Measurements from ENCODE around the gene GORASP1. TPM values are rescaled to one million over a fixed set of nuclear protein-coding genes. Genes with fewer than 3 reads are reported as not detected.

The GORASP1 gene
- total RNA-seq, 1 experiment from 2014 or later = 38.5 TPM

- Histone ChIP-seq H3K4me3 (ENCODE audit: low read length) (no peak overlapping the region), H3K79me2 (ENCODE audit: low read length) (no peaks in the 10 kb centered on the region), H3K27ac (ENCODE audit: low read length) (no peak overlapping the region), H3K9me2 (replicated peaks; ENCODE audit: insufficient read depth, low read length) (no peaks in the 10 kb centered on the region), H2AFZ (ENCODE audit: low read length) (no peak overlapping the region), H3K9ac (ENCODE audit: low read length) (no peak overlapping the region), H3K9me3 (ENCODE audit: low read length) (no peaks in the 10 kb centered on the region), H3K4me2 (ENCODE audit: low read depth, low read length, poor library complexity, severe bottlenecking) (no peak overlapping the region), H4K20me1 (ENCODE audit: insufficient read depth, low read depth, low read length) (no peaks in the 10 kb centered on the region), H3K27me3 (ENCODE audit: low read length) (no peaks in the 10 kb centered on the region), H3K4me1 (ENCODE audit: low read length) (peaks cover 67% of the 10 kb centered on the region), H3K36me3 (ENCODE audit: insufficient read depth, low read length) (no peaks in the 10 kb centered on the region)
- no peak for DNase-seq
These were observed 17.7 kb upstream of the GORASP1 start for GRCh38 chr3:39124876-39125840.

DNA sequence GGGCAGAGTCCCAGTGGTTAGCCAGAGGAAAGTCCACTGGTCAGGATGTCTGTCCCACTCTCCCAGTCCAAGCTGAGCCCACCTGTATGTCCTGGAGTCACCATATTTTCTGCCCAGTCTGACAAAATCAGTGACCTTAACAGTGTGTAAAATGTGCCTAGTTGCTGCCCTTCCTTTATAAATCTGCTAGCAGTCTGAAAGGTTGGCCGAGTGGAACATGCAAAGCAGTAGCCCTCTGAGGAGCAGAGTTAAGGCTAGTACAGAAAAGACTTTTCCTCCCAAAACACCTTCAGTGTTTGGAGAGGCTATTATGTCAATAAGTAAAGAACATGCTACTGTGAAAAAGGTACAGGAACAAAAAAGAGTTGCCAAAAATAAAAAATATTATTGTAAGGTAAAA, 15.4 kb upstream of the GORASP1 start:
- Histone ChIP-seq H2AFZ (ENCODE audit: low read length) (no peak overlapping the region), H3K4me2 (ENCODE audit: low read depth, low read length, poor library complexity, severe bottlenecking) (peak overlapping the region; percentile 77)
- DNase-seq = peak; percentile 80

DNA sequence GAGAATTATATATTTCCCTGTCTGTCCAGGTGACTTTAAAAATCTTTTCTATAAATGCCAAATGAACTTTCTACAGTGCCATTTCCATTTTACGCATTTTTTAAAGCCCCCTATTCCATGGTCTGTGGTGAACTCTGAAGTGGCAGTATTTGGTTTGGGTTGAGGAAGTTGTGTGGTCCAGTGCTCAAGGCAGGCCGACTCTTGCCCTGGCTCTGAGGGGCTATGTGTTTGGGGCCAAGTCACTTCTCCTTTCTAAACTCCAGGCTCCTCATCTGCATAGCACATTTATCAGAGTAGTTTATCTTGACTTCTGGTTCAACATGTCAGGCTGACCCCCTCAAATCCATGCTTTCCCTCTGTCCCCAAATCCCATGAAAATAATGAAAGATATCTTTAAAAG, 14.2 kb upstream of the GORASP1 start:
- H3K79me2 ChIP-seq (ENCODE audit: low read length) = no peaks in the 10 kb centered on the region
- H3K36me3 ChIP-seq (ENCODE audit: insufficient read depth, low read length) = no peaks in the 10 kb centered on the region
- peak overlapping the region; percentile 60; the same call in 1 of the 2 replicates for H3K4me3 ChIP-seq (ENCODE audit: low read length)
- 0 out of 2 replicates have a peak overlapping the region, but pooled peaks have one; percentile 6 for H3K9ac ChIP-seq (ENCODE audit: low read length)
- H4K20me1 ChIP-seq (ENCODE audit: insufficient read depth, low read depth, low read length) = no peaks in the 10 kb centered on the region
- H3K4me1 ChIP-seq (ENCODE audit: low read length) = peaks cover 59% of the 10 kb centered on the region
- DNase-seq = peak; percentile 66
- no peaks in the 10 kb centered on the region for H3K27me3 ChIP-seq (ENCODE audit: low read length)
- peak overlapping the region; percentile 79 for H3K27ac ChIP-seq (ENCODE audit: low read length)
- H3K4me2 ChIP-seq (ENCODE audit: low read depth, low read length, poor library complexity, severe bottlenecking) = peak overlapping the region; percentile 77
- no peaks in the 10 kb centered on the region for H3K9me3 ChIP-seq (ENCODE audit: low read length)
- H3K9me2 ChIP-seq (replicated peaks; ENCODE audit: insufficient read depth, low read length) = no peaks in the 10 kb centered on the region
- no peak overlapping the region for H2AFZ ChIP-seq (ENCODE audit: low read length)

More for the DNA sequence above, 15.4 kb upstream of the GORASP1 start:
- H3K36me3 ChIP-seq (ENCODE audit: insufficient read depth, low read length) = no peaks in the 10 kb centered on the region
- H3K9me2 ChIP-seq (replicated peaks; ENCODE audit: insufficient read depth, low read length) = no peaks in the 10 kb centered on the region
- peak overlapping the region; percentile 79 for H3K27ac ChIP-seq (ENCODE audit: low read length)
- peak overlapping the region; percentile 60 for H3K4me3 ChIP-seq (ENCODE audit: low read length)
- H3K9ac ChIP-seq (ENCODE audit: low read length) = peak overlapping the region; percentile 60
- H4K20me1 ChIP-seq (ENCODE audit: insufficient read depth, low read depth, low read length) = no peaks in the 10 kb centered on the region
- H3K79me2 ChIP-seq (ENCODE audit: low read length) = no peaks in the 10 kb centered on the region
- peaks cover 71% of the 10 kb centered on the region for H3K4me1 ChIP-seq (ENCODE audit: low read length)
- H3K9me3 ChIP-seq (ENCODE audit: low read length) = no peaks in the 10 kb centered on the region
- H3K27me3 ChIP-seq (ENCODE audit: low read length) = no peaks in the 10 kb centered on the region

DNA sequence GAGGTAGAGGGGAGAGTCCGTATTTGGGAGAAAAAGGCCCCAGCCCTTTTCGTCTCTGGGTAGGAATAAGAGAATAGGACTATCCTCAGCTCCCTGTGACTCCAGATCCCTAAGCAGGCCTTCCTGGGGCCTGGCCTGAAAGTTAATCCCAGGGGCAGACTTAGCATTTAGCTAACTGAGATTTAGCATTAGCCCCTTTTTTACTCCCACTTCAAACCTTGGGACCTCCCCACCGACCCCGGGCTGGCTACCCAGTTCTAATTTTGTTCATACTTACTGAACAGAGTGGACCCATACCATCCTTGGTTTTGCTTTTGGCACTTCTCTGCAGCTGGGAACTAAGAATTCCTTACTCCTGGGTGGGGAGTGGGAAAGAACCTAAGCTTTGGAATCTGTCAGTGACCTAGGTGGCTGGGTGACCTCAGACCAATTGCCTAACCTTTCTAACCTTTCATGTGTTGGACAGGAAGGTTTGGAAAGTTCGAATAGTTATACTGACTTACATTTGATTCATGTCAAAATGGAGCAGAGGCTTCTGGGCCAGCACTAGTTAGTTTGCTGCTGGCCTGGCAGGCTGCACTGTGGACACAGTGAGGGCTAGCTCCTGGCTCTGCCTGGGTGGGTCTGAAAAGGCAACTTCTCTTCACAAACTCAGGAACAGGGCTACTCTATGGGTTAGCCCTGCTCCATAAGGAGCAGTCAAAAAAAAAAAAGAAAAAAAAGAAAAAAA, 11.7 kb upstream of the GORASP1 start:
- peaks cover 42% of the 10 kb centered on the region for H3K4me1 ChIP-seq (ENCODE audit: low read length)
- H3K27ac ChIP-seq (ENCODE audit: low read length) = no peak overlapping the region
- H3K9me3 ChIP-seq (ENCODE audit: low read length) = no peaks in the 10 kb centered on the region

GRCh38 chr3:39118079-39118478, 10.7 kb upstream of the GORASP1 start:
- H3K9me2 ChIP-seq (replicated peaks; ENCODE audit: insufficient read depth, low read length) = no peaks in the 10 kb centered on the region
- peak; percentile 58 for DNase-seq
- H3K4me1 ChIP-seq (ENCODE audit: low read length) = peaks cover 31% of the 10 kb centered on the region
- H3K4me3 ChIP-seq (ENCODE audit: low read length) = no peak overlapping the region
- no peak overlapping the region for H3K27ac ChIP-seq (ENCODE audit: low read length)
- no peak overlapping the region for H3K9ac ChIP-seq (ENCODE audit: low read length)
- H3K27me3 ChIP-seq (ENCODE audit: low read length) = no peaks in the 10 kb centered on the region
- H3K36me3 ChIP-seq (ENCODE audit: insufficient read depth, low read length) = no peaks in the 10 kb centered on the region
- H3K4me2 ChIP-seq (ENCODE audit: low read depth, low read length, poor library complexity, severe bottlenecking) = no peak overlapping the region
- no peaks in the 10 kb centered on the region for H4K20me1 ChIP-seq (ENCODE audit: insufficient read depth, low read depth, low read length)
- H3K79me2 ChIP-seq (ENCODE audit: low read length) = no peaks in the 10 kb centered on the region
- no peak overlapping the region for H2AFZ ChIP-seq (ENCODE audit: low read length)
- H3K9me3 ChIP-seq (ENCODE audit: low read length) = no peaks in the 10 kb centered on the region

More for the DNA sequence above, 11.7 kb upstream of the GORASP1 start:
- H3K36me3 ChIP-seq (ENCODE audit: insufficient read depth, low read length) = no peaks in the 10 kb centered on the region
- no peaks in the 10 kb centered on the region for H3K79me2 ChIP-seq (ENCODE audit: low read length)
- no peak overlapping the region for H3K4me3 ChIP-seq (ENCODE audit: low read length)
- no peak for DNase-seq
- no peaks in the 10 kb centered on the region for H4K20me1 ChIP-seq (ENCODE audit: insufficient read depth, low read depth, low read length)
- H3K9me2 ChIP-seq (replicated peaks; ENCODE audit: insufficient read depth, low read length) = no peaks in the 10 kb centered on the region
- no peak overlapping the region for H3K4me2 ChIP-seq (ENCODE audit: low read depth, low read length, poor library complexity, severe bottlenecking)
- H3K9ac ChIP-seq (ENCODE audit: low read length) = no peak overlapping the region
- H3K27me3 ChIP-seq (ENCODE audit: low read length) = no peaks in the 10 kb centered on the region
- H2AFZ ChIP-seq (ENCODE audit: low read length) = no peak overlapping the region

GRCh38 chr3:39115870-39116269, 8.4 kb upstream of the GORASP1 start:
- Histone ChIP-seq H3K9me2 (replicated peaks; ENCODE audit: insufficient read depth, low read length) (no peaks in the 10 kb centered on the region), H3K27ac (ENCODE audit: low read length) (no peak overlapping the region), H3K4me1 (ENCODE audit: low read length) (peaks cover 9% of the 10 kb centered on the region), H3K27me3 (ENCODE audit: low read length) (no peaks in the 10 kb centered on the region), H3K9me3 (ENCODE audit: low read length) (no peaks in the 10 kb centered on the region), H3K9ac (ENCODE audit: low read length) (no peak overlapping the region), H3K36me3 (ENCODE audit: insufficient read depth, low read length) (no peaks in the 10 kb centered on the region), H3K4me2 (ENCODE audit: low read depth, low read length, poor library complexity, severe bottlenecking) (no peak overlapping the region), H2AFZ (ENCODE audit: low read length) (no peak overlapping the region), H3K79me2 (ENCODE audit: low read length) (no peaks in the 10 kb centered on the region), H3K4me3 (ENCODE audit: low read length) (no peak overlapping the region), H4K20me1 (ENCODE audit: insufficient read depth, low read depth, low read length) (no peaks in the 10 kb centered on the region)
- DNase-seq = no peak

DNA sequence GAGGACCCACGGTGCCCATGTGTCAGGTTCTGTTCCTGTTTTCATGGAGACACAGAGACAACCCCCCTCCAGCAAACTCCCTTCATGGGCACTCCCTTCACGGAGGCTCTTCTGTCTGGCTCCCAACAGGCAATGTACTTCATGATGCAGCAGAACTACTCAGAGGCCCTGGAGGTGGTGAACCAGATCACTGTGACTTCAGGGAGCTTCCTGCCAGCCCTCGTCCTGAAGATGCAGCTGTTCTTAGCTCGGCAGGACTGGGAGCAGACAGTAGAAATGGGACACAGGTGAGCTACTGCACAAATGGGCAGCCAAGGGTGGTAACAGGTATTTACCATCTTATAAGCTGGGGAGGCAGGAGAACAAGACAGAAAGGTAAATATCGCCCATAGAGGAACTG, 7.0 kb upstream of the GORASP1 start:
- no peaks in the 10 kb centered on the region for H3K9me3 ChIP-seq (ENCODE audit: low read length)
- no peaks in the 10 kb centered on the region for H3K79me2 ChIP-seq (ENCODE audit: low read length)
- peaks cover 7% of the 10 kb centered on the region for H3K4me1 ChIP-seq (ENCODE audit: low read length)
- no peaks in the 10 kb centered on the region for H3K27me3 ChIP-seq (ENCODE audit: low read length)
- no peaks in the 10 kb centered on the region for H4K20me1 ChIP-seq (ENCODE audit: insufficient read depth, low read depth, low read length)
- H3K4me2 ChIP-seq (ENCODE audit: low read depth, low read length, poor library complexity, severe bottlenecking) = no peak overlapping the region
- H3K9ac ChIP-seq (ENCODE audit: low read length) = no peak overlapping the region
- no peak overlapping the region for H3K4me3 ChIP-seq (ENCODE audit: low read length)
- H2AFZ ChIP-seq (ENCODE audit: low read length) = no peak overlapping the region
- DNase-seq = no peak
- H3K27ac ChIP-seq (ENCODE audit: low read length) = no peak overlapping the region
- no peaks in the 10 kb centered on the region for H3K9me2 ChIP-seq (replicated peaks; ENCODE audit: insufficient read depth, low read length)
- no peaks in the 10 kb centered on the region for H3K36me3 ChIP-seq (ENCODE audit: insufficient read depth, low read length)

DNA sequence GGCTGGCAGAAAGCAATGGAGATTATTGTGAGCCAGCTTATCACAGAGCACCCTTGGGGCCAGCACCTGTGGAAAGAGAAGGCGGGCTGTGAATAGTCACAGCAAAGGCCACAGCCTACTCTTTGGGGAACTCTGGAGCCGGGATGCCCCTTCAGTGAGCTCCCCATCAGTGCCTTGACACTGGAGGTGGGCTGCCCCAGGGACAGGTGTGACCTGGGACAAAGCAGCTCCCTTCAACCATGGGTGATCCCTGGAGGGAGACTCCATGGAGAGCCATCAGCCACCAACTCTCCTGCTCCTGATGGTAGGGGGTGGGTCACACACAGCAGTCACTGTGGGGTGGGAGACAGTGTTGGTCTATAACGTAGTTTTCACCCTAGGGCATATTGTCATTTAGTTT, 5.9 kb upstream of the GORASP1 start:
- Histone ChIP-seq H3K9me3 (ENCODE audit: low read length) (no peaks in the 10 kb centered on the region), H3K36me3 (ENCODE audit: insufficient read depth, low read length) (no peaks in the 10 kb centered on the region), H3K27me3 (ENCODE audit: low read length) (no peaks in the 10 kb centered on the region)

More for the DNA sequence above, 5.9 kb upstream of the GORASP1 start:
- Histone ChIP-seq H3K4me1 (ENCODE audit: low read length) (peaks cover 17% of the 10 kb centered on the region), H3K4me3 (ENCODE audit: low read length) (no peak overlapping the region), H3K4me2 (ENCODE audit: low read depth, low read length, poor library complexity, severe bottlenecking) (no peak overlapping the region), H3K9ac (ENCODE audit: low read length) (no peak overlapping the region), H2AFZ (ENCODE audit: low read length) (no peak overlapping the region), H3K27ac (ENCODE audit: low read length) (no peak overlapping the region), H3K9me2 (replicated peaks; ENCODE audit: insufficient read depth, low read length) (no peaks in the 10 kb centered on the region), H3K79me2 (ENCODE audit: low read length) (no peaks in the 10 kb centered on the region), H4K20me1 (ENCODE audit: insufficient read depth, low read depth, low read length) (no peaks in the 10 kb centered on the region)
- no peak for DNase-seq

All from Karpas-422 (cell line).